DOHH2 (cell line): ENCODE data around the gene CDSN.

Experiments
- EZH2phosphoT487 ChIP-seq: fragments of 200-600 bp; sonication (generic); IDR thresholded peaks from 2 replicates; pipeline ENCODE4 v1.6.1; 2017; ENCODE audit warnings: borderline replicate concordance, mild to moderate bottlenecking, antibody characterized with exemption, low read length, moderate library complexity, mixed read lengths
- TF ChIP-seq, protein P1 (sequence below): fragments of 200-600 bp; sonication (generic); IDR thresholded peaks from one replicate; pipeline ENCODE4 v1.5.1; 2014; ENCODE audit warnings: antibody characterized with exemption, mild to moderate bottlenecking, low read depth, low read length; ENCODE audit not compliant: poor library complexity, severe bottlenecking

DNA sequence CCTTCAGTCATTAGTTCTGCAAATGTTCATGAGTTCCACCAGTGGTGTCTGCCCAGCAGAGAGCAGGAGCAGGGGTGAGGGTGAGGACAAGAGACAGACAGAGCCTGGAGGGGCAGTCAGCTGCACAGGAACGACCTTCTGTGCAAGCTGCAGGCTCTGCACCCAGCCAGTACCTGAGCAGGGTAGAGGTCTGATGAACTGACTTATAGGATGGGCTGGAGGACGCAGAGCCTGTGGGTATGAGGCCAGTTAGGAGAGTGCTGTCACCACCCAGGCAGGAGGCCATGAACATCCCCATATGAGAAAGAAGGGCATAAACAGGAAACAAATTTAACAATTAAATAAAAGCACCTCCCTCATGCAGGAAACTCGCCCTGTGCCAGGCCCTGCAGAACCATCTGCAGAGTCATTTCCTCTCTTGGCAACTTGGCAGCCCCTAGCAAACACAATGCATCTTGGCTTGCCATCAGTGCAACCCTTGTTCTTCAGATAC is 25.8 kb downstream of the CDSN start:
- TF ChIP-seq, protein P1, sequence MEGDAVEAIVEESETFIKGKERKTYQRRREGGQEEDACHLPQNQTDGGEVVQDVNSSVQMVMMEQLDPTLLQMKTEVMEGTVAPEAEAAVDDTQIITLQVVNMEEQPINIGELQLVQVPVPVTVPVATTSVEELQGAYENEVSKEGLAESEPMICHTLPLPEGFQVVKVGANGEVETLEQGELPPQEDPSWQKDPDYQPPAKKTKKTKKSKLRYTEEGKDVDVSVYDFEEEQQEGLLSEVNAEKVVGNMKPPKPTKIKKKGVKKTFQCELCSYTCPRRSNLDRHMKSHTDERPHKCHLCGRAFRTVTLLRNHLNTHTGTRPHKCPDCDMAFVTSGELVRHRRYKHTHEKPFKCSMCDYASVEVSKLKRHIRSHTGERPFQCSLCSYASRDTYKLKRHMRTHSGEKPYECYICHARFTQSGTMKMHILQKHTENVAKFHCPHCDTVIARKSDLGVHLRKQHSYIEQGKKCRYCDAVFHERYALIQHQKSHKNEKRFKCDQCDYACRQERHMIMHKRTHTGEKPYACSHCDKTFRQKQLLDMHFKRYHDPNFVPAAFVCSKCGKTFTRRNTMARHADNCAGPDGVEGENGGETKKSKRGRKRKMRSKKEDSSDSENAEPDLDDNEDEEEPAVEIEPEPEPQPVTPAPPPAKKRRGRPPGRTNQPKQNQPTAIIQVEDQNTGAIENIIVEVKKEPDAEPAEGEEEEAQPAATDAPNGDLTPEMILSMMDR = no peak
- no peak for TF ChIP-seq EZH2phosphoT487
